HepG2 (cell line): ENCODE results near the gene MMP24OS. TPM values are rescaled to one million over a fixed set of nuclear protein-coding genes. Genes with fewer than 3 reads are reported as not detected.
A peak's percentile ranks its signal among the peaks of the same experiment; 100 is the strongest.

Source experiments
- DNMT1 ChIP-seq: sonication (generic); formaldehyde crosslinking; IDR thresholded peaks from 2 replicates; pipeline ENCODE4 v1.5.1; 2020; ENCODE audit warnings: mild to moderate bottlenecking, missing genetic modification reagents
- MATR3 ChIP-seq: sonication (generic); formaldehyde crosslinking; IDR thresholded peaks from 2 replicates; pipeline ENCODE4 v1.4.0; 2020; ENCODE audit warnings: missing genetic modification reagents
- PCBP1 ChIP-seq: fragments of 200-400 bp; formaldehyde crosslinking; IDR thresholded peaks from 2 replicates; pipeline ENCODE4 v1.6.1; 2017; ENCODE audit warnings: mild to moderate bottlenecking, low read depth, low read length, borderline replicate concordance
- PCBP2 ChIP-seq: fragments of 200-400 bp; formaldehyde crosslinking; optimal IDR thresholded peaks from 2 replicates; pipeline ENCODE3; 2018; ENCODE audit warnings: low read length, low read depth; ENCODE audit not compliant: poor library complexity, severe bottlenecking
- PITX1 ChIP-seq: sonication (generic); formaldehyde crosslinking; IDR thresholded peaks from 2 replicates; pipeline ENCODE4 v1.5.1; 2020; ENCODE audit warnings: mild to moderate bottlenecking, missing genetic modification reagents
- TARDBP ChIP-seq: sonication (generic); formaldehyde crosslinking; IDR thresholded peaks from 2 replicates; pipeline ENCODE4 v1.8.0; 2022; ENCODE audit warnings: mild to moderate bottlenecking, missing genetic modification reagents
- TEAD3 ChIP-seq: optimal IDR thresholded peaks from 2 replicates; pipeline ENCODE3; 2016; ENCODE audit warnings: borderline replicate concordance
- ZBTB33 ChIP-seq: sonication (generic); formaldehyde crosslinking; IDR thresholded peaks from 2 replicates; pipeline ENCODE4 v1.4.0; 2020; ENCODE audit warnings: missing genetic modification reagents
- ZNF639 ChIP-seq: conservative IDR thresholded peaks from 2 replicates; pipeline ENCODE4 v1.6.1; 2018; ENCODE audit warnings: missing genetic modification reagents
- ZNF687 ChIP-seq: sonication (generic); formaldehyde crosslinking; IDR thresholded peaks from 2 replicates; pipeline ENCODE4 v1.5.1; 2020; ENCODE audit warnings: mild to moderate bottlenecking, missing genetic modification reagents, moderate library complexity
- polyA plus RNA-seq, 8 experiments: library from polyadenylated mRNA; depleted of rRNA in 3 of 8; stranded (reverse) in 7 of 8; unstranded in 1 of 8; fragments of >200 nt; fragmentation: Illumina TruSeq in 4 of 8; extraction: Trizol in 4 of 8; gene quantifications; 2 replicates each; pipeline versions ENCODE4 v1.2.1 to v1.2.3, GENCODE V29; 2011 to 2016; ENCODE audit warnings: low read depth in 4 of 8, missing spikeins in 1 of 8, mixed read lengths in 1 of 8; ENCODE audit not compliant: insufficient read depth in 1 of 8
- total RNA-seq, 5 experiments: library from RNA; depleted of rRNA; stranded (reverse); fragments of >200 nt; fragmentation: Illumina TruSeq; extraction: Trizol; gene quantifications; 2 replicates each; pipeline ENCODE4 v1.2.3, GENCODE V29; 2016; ENCODE audit warnings: low read depth in 1 of 5

MMP24OS gene
- total and polyA plus RNA-seq, 2 of the 13 experiments (the other 11 are each of a cell fraction or from before 2014, with no cell fraction given), result 6.0 to 8.5 TPM

- peak; percentile 57 for TF ChIP-seq ZNF687
- TF ChIP-seq DNMT1 (CRISPR knock-in tag), result no peak
- TF ChIP-seq MATR3 (CRISPR knock-in tag), result 0 out of 2 replicates have a peak, but pooled peaks have one; percentile 2
- TF ChIP-seq PITX1 (CRISPR knock-in tag), result 0 out of 2 replicates have a peak, but pooled peaks have one; percentile 18
- no peak for TF ChIP-seq ZNF639
- no peak for TF ChIP-seq PCBP2
- TF ChIP-seq ZBTB33, result peak; percentile 78
- TF ChIP-seq TARDBP (CRISPR knock-in tag), result no peak
- TF ChIP-seq TEAD3 (CRISPR knock-in tag), result no peak
- TF ChIP-seq PCBP1, result no peak
Observed at GRCh38 chr20:35307666-35308653, 30.0 kb upstream of the MMP24OS start (continued).
